HEK293 (cell line): ENCODE results near the gene AKAP6.

ENCODE experiments used
- CTCF ChIA-PET: fragments of 350-600 bp; formaldehyde crosslinking; extraction: SDS; loops from one replicate; lab custom pipeline; 2021; ENCODE audit warnings: antibody characterized with exemption; lab: Yijun Ruan, JAX
- POLR2A ChIA-PET: fragments of 300-600 bp; formaldehyde crosslinking; extraction: SDS; loops from one replicate; lab custom pipeline; 2020; ENCODE audit warnings: antibody characterized with exemption, inconsistent platforms; lab: Yijun Ruan, JAX
- H3K27ac ChIP-seq: fragments of 200-500 bp; sonication (Bioruptor generic); 2 replicates; pipeline ENCODE4 v1.5.1; 2014; ENCODE audit warnings: low read depth, low read length, control low read depth, inconsistent platforms; ENCODE audit errors: extremely low read depth
- H3K36me3 ChIP-seq, 2 experiments: fragments of 200-500 bp in 1 of 2; sonication (Bioruptor generic) in 1 of 2; 1 replicate in 1 of 2; 2 replicates in 1 of 2; pipeline ENCODE4 v1.5.1; 2014 to 2017; ENCODE audit warnings: inconsistent platforms in 2 of 2, low read length in 2 of 2; ENCODE audit not compliant: control insufficient read depth in 2 of 2, insufficient read depth in 1 of 2
- H3K4me1 ChIP-seq: fragments of 200-500 bp; sonication (Bioruptor generic); 2 replicates; pipeline ENCODE4 v1.5.1; 2014; ENCODE audit warnings: mild to moderate bottlenecking, low read length, inconsistent platforms; ENCODE audit not compliant: control insufficient read depth, insufficient read depth
- H3K4me3 ChIP-seq: 2 replicates; pipeline ENCODE4 v1.5.1; 2011; ENCODE audit warnings: low read depth, mild to moderate bottlenecking, control low read depth, low read length, moderate library complexity
- H3K9me3 ChIP-seq: fragments of 200-500 bp; sonication (Bioruptor generic); 2 replicates; pipeline ENCODE4 v1.5.1; 2014; ENCODE audit warnings: low read depth, low read length, inconsistent platforms; ENCODE audit not compliant: control insufficient read depth, insufficient read depth
- OVOL3 ChIP-seq: fragments of 450-650 bp; formaldehyde crosslinking; IDR thresholded peaks from 2 replicates; pipeline ENCODE4 v1.5.1; 2016; ENCODE audit warnings: missing biosample characterization, missing genetic modification characterization
- SCRT2 ChIP-seq: fragments of 450-650 bp; formaldehyde crosslinking; IDR thresholded peaks from 2 replicates; pipeline ENCODE4 v1.5.1; 2016; ENCODE audit warnings: missing biosample characterization, missing genetic modification characterization
- ZBTB48 ChIP-seq: fragments of 450-650 bp; formaldehyde crosslinking; IDR thresholded peaks from 2 replicates; pipeline ENCODE4 v1.5.1; 2016; ENCODE audit warnings: missing biosample characterization, missing genetic modification characterization
- ZNF10 ChIP-seq: fragments of 450-650 bp; formaldehyde crosslinking; IDR thresholded peaks from 2 replicates; pipeline ENCODE4 v1.5.1; 2017; ENCODE audit warnings: missing biosample characterization, missing genetic modification characterization
- ZNF121 ChIP-seq: fragments of 450-650 bp; formaldehyde crosslinking; IDR thresholded peaks from 2 replicates; pipeline ENCODE4 v1.5.1; 2016; ENCODE audit warnings: missing biosample characterization, missing genetic modification characterization
- ZNF302 ChIP-seq: fragments of 450-650 bp; formaldehyde crosslinking; IDR thresholded peaks from 2 replicates; pipeline ENCODE4 v1.5.1; 2016; ENCODE audit warnings: missing biosample characterization, missing genetic modification characterization, low read depth
- ZNF341 ChIP-seq: fragments of 450-650 bp; formaldehyde crosslinking; IDR thresholded peaks from 2 replicates; pipeline ENCODE4; 2016; ENCODE audit warnings: low read depth, missing biosample characterization, missing genetic modification characterization
- ZNF549 ChIP-seq: fragments of 450-650 bp; IDR thresholded peaks from 2 replicates; pipeline ENCODE4 v1.5.1; 2018; ENCODE audit warnings: missing biosample characterization, missing genetic modification characterization, mild to moderate bottlenecking, inconsistent platforms, moderate library complexity
- ZNF596 ChIP-seq: fragments of 450-650 bp; IDR thresholded peaks from 2 replicates; pipeline ENCODE4 v1.5.0; 2018; ENCODE audit warnings: missing biosample characterization, mild to moderate bottlenecking, missing genetic modification characterization, moderate library complexity
- ZNF654 ChIP-seq: fragments of 450-650 bp; formaldehyde crosslinking; IDR thresholded peaks from 2 replicates; pipeline ENCODE4 v1.5.1; 2016; ENCODE audit warnings: low read depth, missing biosample characterization, missing genetic modification characterization
- ZNF776 ChIP-seq: fragments of 450-650 bp; formaldehyde crosslinking; IDR thresholded peaks from 2 replicates; pipeline ENCODE4 v1.5.0; 2017; ENCODE audit warnings: missing biosample characterization, missing genetic modification characterization, borderline replicate concordance
- TF ChIP-seq, protein P1 (sequence below): fragments of 450-650 bp; formaldehyde crosslinking; IDR thresholded peaks from 2 replicates; pipeline ENCODE4 v1.5.1; 2016; ENCODE audit warnings: missing biosample characterization, missing genetic modification characterization
- TF ChIP-seq, protein P2 (sequence below): fragments of 450-650 bp; formaldehyde crosslinking; IDR thresholded peaks from 2 replicates; pipeline ENCODE4 v1.5.0; 2017; ENCODE audit warnings: missing biosample characterization, missing genetic modification characterization, borderline replicate concordance
- TF ChIP-seq, protein P3 (sequence below): fragments of 450-650 bp; formaldehyde crosslinking; IDR thresholded peaks from 2 replicates; pipeline ENCODE4 v1.5.1; 2016; ENCODE audit warnings: missing biosample characterization, missing genetic modification characterization

Gene AKAP6

DNA sequence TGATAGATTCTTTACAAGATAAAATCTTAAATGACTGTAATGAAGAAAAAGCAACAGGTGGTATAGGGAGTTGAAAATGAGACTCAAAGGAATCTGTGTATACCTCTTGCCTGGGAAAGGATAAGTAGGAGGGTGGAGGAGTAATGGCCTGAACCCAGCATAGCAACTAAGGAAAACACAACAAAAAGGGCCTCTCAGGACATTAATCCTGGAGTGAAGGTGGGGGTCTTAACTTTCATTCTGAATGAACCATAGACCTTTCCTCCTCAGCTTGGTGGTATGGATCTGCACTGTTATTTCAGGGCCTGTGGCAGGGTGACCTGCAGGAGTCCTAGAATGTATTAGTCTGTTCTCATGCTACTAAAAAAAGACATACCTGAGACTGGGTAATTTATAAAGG, 185.6 kb downstream of the AKAP6 start:
- POLR2A ChIA-PET = no interaction called here
- Histone ChIP-seq H3K36me3 (no peaks in the 10 kb centered on the region), H3K4me1 (peaks cover 7% of the 10 kb centered on the region), H3K9me3 (no peaks in the 10 kb centered on the region), H3K4me3 (no peak overlapping the region), H3K27ac (no peak overlapping the region)
- CTCF ChIA-PET = interaction anchor here (1.0 to 2.7 kb wide), 3 partner anchors 10 to 17 kb away, joined by 5 to 16 read pairs (median 6); no protein-coding TSS in a partner anchor
- TF ChIP-seq ZBTB48 (no peak), ZNF302 (no peak), ZNF776 (tag by site-specific recombination) (no peak), SCRT2 (tag by site-specific recombination) (peak; percentile 80)
- TF ChIP-seq, protein P1, sequence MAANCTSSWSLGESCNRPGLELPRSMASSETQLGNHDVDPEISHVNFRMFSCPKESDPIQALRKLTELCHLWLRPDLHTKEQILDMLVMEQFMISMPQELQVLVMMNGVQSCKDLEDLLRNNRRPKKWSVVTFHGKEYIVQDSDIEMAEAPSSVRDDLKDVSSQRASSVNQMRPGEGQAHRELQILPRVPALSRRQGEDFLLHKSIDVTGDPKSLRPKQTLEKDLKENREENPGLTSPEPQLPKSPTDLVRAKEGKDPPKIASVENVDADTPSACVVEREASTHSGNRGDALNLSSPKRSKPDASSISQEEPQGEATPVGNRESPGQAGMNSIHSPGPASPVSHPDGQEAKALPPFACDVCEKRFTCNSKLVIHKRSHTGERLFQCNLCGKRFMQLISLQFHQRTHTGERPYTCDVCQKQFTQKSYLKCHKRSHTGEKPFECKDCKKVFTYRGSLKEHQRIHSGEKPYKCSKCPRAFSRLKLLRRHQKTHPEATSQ (tag by site-specific recombination) = no peak
- TF ChIP-seq, protein P2, sequence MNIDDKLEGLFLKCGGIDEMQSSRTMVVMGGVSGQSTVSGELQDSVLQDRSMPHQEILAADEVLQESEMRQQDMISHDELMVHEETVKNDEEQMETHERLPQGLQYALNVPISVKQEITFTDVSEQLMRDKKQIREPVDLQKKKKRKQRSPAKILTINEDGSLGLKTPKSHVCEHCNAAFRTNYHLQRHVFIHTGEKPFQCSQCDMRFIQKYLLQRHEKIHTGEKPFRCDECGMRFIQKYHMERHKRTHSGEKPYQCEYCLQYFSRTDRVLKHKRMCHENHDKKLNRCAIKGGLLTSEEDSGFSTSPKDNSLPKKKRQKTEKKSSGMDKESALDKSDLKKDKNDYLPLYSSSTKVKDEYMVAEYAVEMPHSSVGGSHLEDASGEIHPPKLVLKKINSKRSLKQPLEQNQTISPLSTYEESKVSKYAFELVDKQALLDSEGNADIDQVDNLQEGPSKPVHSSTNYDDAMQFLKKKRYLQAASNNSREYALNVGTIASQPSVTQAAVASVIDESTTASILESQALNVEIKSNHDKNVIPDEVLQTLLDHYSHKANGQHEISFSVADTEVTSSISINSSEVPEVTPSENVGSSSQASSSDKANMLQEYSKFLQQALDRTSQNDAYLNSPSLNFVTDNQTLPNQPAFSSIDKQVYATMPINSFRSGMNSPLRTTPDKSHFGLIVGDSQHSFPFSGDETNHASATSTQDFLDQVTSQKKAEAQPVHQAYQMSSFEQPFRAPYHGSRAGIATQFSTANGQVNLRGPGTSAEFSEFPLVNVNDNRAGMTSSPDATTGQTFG (tag by site-specific recombination) = no peak

DNA sequence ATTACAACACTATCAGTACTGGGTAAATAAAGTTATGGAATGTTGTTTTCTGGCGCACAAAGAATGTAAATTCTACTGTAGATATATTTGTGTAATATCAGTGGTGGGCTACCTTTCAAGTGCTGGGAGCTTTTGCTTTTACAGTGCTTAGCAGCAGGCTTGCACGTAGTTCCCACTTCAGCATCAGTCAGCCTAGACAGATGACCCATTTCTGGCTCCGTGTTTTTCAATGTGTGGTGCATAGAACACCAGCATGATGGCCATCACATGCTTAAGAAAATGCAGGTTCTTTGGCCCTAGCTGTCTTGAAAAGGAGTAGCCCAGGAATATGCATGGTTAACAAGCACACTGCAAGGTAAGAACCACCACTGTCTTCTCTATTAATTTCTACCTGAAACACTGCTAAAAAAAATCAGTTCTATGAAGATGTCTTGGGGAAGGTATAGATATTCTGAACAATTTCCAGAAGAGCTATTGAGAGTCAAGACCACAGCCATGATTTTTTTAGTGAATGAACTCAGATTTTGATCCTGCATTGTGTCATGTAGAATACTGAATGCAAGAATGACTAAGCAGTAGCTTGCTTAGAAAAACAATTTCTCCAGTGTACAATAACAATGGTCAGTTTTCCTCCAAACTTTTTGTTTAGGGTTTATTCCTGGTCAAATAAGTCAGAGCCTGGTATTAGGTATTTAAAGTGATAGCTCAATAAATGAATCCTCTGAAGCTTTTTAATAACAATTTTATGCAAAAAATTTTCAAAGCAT, 195.7 kb downstream of the AKAP6 start:
- H3K36me3 ChIP-seq = no peaks in the 10 kb centered on the region
- H3K4me3 ChIP-seq = no peak overlapping the region
- no peak for TF ChIP-seq ZNF341 (tag by site-specific recombination)
- no peak for TF ChIP-seq ZNF654 (tag by site-specific recombination)
- POLR2A ChIA-PET = no interaction called here
- H3K4me1 ChIP-seq = no peaks in the 10 kb centered on the region
- CTCF ChIA-PET = interaction anchor here (0.5 to 0.7 kb wide), 2 partner anchors 11 to 32 kb away, joined by 3 to 5 read pairs; no protein-coding TSS in a partner anchor
- H3K27ac ChIP-seq = no peak overlapping the region
- H3K9me3 ChIP-seq = no peaks in the 10 kb centered on the region

DNA sequence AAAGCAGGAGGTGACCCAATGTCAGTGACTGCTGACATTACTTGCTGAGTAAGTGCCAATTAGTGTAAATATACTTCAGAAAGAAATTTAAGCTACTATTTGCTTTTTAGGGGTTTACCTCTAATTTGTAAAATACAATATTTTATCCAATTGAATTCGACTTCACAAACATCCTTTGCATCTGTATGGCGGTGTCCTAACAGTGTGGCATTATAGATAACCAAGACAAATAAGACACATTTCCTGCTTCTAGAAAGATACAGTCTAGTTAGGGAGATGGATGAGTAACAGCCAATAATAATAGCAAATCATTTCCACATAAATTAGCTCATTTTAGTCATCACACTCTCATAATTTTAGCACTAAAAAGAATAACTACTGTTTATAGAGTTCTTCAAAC, 196.5 kb downstream of the AKAP6 start:
- ChIA-PET CTCF (interaction anchor here (0.7 kb wide), 1 partner anchor 11 kb away, joined by 5 read pairs; no protein-coding TSS in a partner anchor), POLR2A (no interaction called here)
- H3K4me3 ChIP-seq = no peak overlapping the region
- H3K9me3 ChIP-seq = no peaks in the 10 kb centered on the region
- H3K36me3 ChIP-seq = no peaks in the 10 kb centered on the region
- no peak overlapping the region for H3K27ac ChIP-seq
- no peak for TF ChIP-seq ZNF596 (tag by site-specific recombination)
- no peak for TF ChIP-seq ZNF121 (tag by site-specific recombination)
- TF ChIP-seq OVOL3 (tag by site-specific recombination) = no peak
- no peak for TF ChIP-seq ZNF549 (tag by site-specific recombination)
- TF ChIP-seq, protein P3, sequence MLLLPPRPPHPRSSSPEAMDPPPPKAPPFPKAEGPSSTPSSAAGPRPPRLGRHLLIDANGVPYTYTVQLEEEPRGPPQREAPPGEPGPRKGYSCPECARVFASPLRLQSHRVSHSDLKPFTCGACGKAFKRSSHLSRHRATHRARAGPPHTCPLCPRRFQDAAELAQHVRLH (tag by site-specific recombination) = no peak
- no peak for TF ChIP-seq ZNF10
- no peaks in the 10 kb centered on the region for H3K4me1 ChIP-seq
